ENCODE results near the gene MOB3C. TPM values are rescaled to one million over a fixed set of nuclear protein-coding genes. Genes with fewer than 3 reads are reported as not detected.
"Not testable (repeated sequence)": the region's sequence is repeated elsewhere in the genome, so short reads cannot be mapped to it uniquely, and the experiment has no call there.

MOB3C gene
- total RNA-seq, 4 donors from 2014 or later: 24.7 to 30.0 (median 28.9) TPM

- ATAC-seq (ENCODE audit: low FRiP score) (no peak), DNase-seq (ENCODE audit: low spot score) (no peak)
- no peak for TF ChIP-seq CTCF (IDR thresholded peaks at IDR 0.05)
These were observed 37.4 kb upstream of the MOB3C start for GRCh38 chr1:46654012-46654411.

- no peak for TF ChIP-seq CTCF (IDR thresholded peaks at IDR 0.05)
- no peak for DNase-seq (ENCODE audit: low spot score)
- no peak for ATAC-seq (ENCODE audit: low FRiP score)
These were observed 36.9 kb upstream of the MOB3C start for GRCh38 chr1:46653405-46653958.

GRCh38 chr1:46652321-46653100, 35.9 kb upstream of the MOB3C start:
- no peak for ATAC-seq (ENCODE audit: low FRiP score)
- DNase-seq (ENCODE audit: low spot score): no peak
- no peak for TF ChIP-seq CTCF (IDR thresholded peaks at IDR 0.05)

- not testable (repeated sequence) for DNase-seq (ENCODE audit: low spot score); ATAC-seq (ENCODE audit: low FRiP score)
These were observed 34.5 kb upstream of the MOB3C start for GRCh38 chr1:46651152-46651551.

GRCh38 chr1:46650491-46650890, 33.9 kb upstream of the MOB3C start:
- DNase-seq (ENCODE audit: low spot score) (no peak), ATAC-seq (ENCODE audit: low FRiP score) (no peak)
- no peak for TF ChIP-seq CTCF (IDR thresholded peaks at IDR 0.05)

- no peak for ATAC-seq (ENCODE audit: low FRiP score)
- no peak for TF ChIP-seq CTCF (IDR thresholded peaks at IDR 0.05)
- no peak for DNase-seq (ENCODE audit: low spot score)
These were observed 33.2 kb upstream of the MOB3C start for GRCh38 chr1:46649764-46650163.

GRCh38 chr1:46647611-46648010, 31.0 kb upstream of the MOB3C start:
- ATAC-seq (ENCODE audit: low FRiP score) (no peak), DNase-seq (ENCODE audit: low spot score) (no peak)
- TF ChIP-seq CTCF (IDR thresholded peaks at IDR 0.05): no peak
